ENCODE measurements around the gene TMEM176B. TPM values are rescaled to one million over a fixed set of nuclear protein-coding genes. Genes with fewer than 3 reads are reported as not detected.

TMEM176B gene
- total and polyA plus RNA-seq, 2 donors: 23.4 to 34.7 TPM

Other genes starting within 250 kb of the TMEM176B start
- 68.5 TPM for gene GIMAP4, start 233.0 kb downstream of the TMEM176B start, total RNA-seq
- 40.9 TPM for gene GIMAP4, start 233.0 kb downstream of the TMEM176B start, polyA plus RNA-seq
- 42.4 TPM for gene GIMAP6, start 168.0 kb downstream of the TMEM176B start, total RNA-seq
- 20.5 TPM for gene GIMAP6, start 168.0 kb downstream of the TMEM176B start, polyA plus RNA-seq
- gene GIMAP2, start 114.7 kb downstream of the TMEM176B start, total RNA-seq: 70.4 TPM
- 32.5 TPM for gene GIMAP2, start 114.7 kb downstream of the TMEM176B start, polyA plus RNA-seq
- gene GIMAP1, start 83.8 kb downstream of the TMEM176B start, total RNA-seq: 9.8 TPM
- gene GIMAP1, start 83.8 kb downstream of the TMEM176B start, polyA plus RNA-seq: 10.7 TPM
- gene GIMAP5, start 62.9 kb downstream of the TMEM176B start, total RNA-seq: 39.3 TPM
- gene GIMAP5, start 62.9 kb downstream of the TMEM176B start, polyA plus RNA-seq: 39.8 TPM
- gene TMEM176A, start 405 bp upstream of the TMEM176B start, total RNA-seq: 11.0 TPM
- gene TMEM176A, start 405 bp upstream of the TMEM176B start, polyA plus RNA-seq: 27.9 TPM
- gene AOC1, start 52.2 kb upstream of the TMEM176B start, total RNA-seq: 1.3 TPM
- 3.5 TPM for gene AOC1, start 52.2 kb upstream of the TMEM176B start, polyA plus RNA-seq
- 2.3 TPM for gene KCNH2, start 178.0 kb upstream of the TMEM176B start, total RNA-seq
- gene KCNH2, start 178.0 kb upstream of the TMEM176B start, polyA plus RNA-seq: 1.5 TPM
- 1.5 TPM for gene NOS3, start 190.7 kb upstream of the TMEM176B start, total RNA-seq
- 3.0 TPM for gene NOS3, start 190.7 kb upstream of the TMEM176B start, polyA plus RNA-seq
- gene ATG9B, start 224.1 kb upstream of the TMEM176B start, total RNA-seq: 1.6 TPM
- 8.0 TPM for gene ATG9B, start 224.1 kb upstream of the TMEM176B start, polyA plus RNA-seq
- 10.5 TPM for gene ABCB8, start 228.1 kb upstream of the TMEM176B start, total RNA-seq
- gene ABCB8, start 228.1 kb upstream of the TMEM176B start, polyA plus RNA-seq: 33.8 TPM
- 0.14 TPM for gene ASIC3, start 248.2 kb upstream of the TMEM176B start, total RNA-seq
- 10.6 TPM for gene ASIC3, start 248.2 kb upstream of the TMEM176B start, polyA plus RNA-seq